ENCODE data around the gene COL18A1. TPM values are rescaled to one million over a fixed set of nuclear protein-coding genes. Genes with fewer than 3 reads are reported as not detected.

The COL18A1 gene
- total RNA-seq, 4 donors from 2014 or later = 19.3 to 121 (median 23.3) TPM

DNA sequence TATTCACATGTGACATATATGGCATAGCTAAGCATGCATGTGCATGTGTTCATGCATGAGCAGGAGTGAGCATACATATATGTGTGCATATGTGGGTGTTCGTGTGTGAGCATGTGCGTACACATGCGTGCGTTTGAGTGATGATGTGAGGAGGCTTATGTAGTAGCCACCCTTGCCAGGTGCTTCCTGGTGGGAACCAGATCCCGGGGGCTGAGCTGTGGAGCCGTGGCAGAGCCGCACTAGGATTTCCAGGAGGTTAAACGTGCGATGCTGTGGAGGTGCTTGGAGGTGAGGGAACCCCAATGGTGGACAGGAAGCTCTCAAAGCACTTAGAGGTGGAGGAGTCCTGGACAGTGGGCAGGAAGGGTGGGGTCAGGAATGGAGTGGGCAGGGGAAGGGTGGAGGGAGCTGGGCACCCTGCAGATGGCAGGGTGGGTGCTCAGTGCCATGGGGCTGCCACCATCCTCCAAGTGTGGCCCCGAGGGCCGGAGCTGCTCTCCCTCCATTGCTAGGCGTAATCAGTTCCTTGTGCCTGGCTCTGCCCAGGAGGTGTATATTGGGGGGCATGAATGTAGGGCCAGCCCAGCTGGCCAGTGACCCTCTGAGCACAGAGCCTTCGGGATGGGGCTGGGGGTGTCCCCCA is 48.5 kb downstream of the COL18A1 start:
- in situ Hi-C loops (cut with MboI; ENCODE audit: low pct_ligation_motif_present in 1 of 4, low pct_unique_long_range_greater_than_20kb in 1 of 4, low sequenced_read_pairs in 3 of 4) = loop anchor here in 2 of 4 donors (25.0 kb wide), 2 partner anchors 166 to 291 kb away; partner anchors contain the start of gene POFUT2 (in 1 of the 2)
- 92 to 94% methylated on average over 4 to 13 of the region's 13 CpGs for WGBS, 2 donors (ENCODE audit: low coverage in 1 of 2)
- no peaks in the 10 kb centered on the region for H3K36me3 ChIP-seq
- H3K4me1 ChIP-seq = peaks cover 0 to 22% (median 5%) of the 10 kb centered on the region in 4 donors
- no peak for DNase-seq
- intact Hi-C loops (cut with DNase I; ENCODE audit: low total_unique reads) = no loop called here
- H3K4me3 ChIP-seq = no peak overlapping the region
- no peak for TF ChIP-seq CTCF (IDR thresholded peaks at IDR 0.05)
- no peak for TF ChIP-seq POLR2AphosphoS5 (IDR thresholded peaks at IDR 0.05)
- no peak for TF ChIP-seq EP300 (IDR thresholded peaks at IDR 0.05; ENCODE audit: low read depth)
- TF ChIP-seq POLR2A (IDR thresholded peaks at IDR 0.05) = no peak
- peak overlapping the region in 1 of 4 donors; percentile 4 for H3K27ac ChIP-seq
- H3K27me3 ChIP-seq = no peaks in the 10 kb centered on the region
- no peaks in the 10 kb centered on the region for H3K9me3 ChIP-seq

DNA sequence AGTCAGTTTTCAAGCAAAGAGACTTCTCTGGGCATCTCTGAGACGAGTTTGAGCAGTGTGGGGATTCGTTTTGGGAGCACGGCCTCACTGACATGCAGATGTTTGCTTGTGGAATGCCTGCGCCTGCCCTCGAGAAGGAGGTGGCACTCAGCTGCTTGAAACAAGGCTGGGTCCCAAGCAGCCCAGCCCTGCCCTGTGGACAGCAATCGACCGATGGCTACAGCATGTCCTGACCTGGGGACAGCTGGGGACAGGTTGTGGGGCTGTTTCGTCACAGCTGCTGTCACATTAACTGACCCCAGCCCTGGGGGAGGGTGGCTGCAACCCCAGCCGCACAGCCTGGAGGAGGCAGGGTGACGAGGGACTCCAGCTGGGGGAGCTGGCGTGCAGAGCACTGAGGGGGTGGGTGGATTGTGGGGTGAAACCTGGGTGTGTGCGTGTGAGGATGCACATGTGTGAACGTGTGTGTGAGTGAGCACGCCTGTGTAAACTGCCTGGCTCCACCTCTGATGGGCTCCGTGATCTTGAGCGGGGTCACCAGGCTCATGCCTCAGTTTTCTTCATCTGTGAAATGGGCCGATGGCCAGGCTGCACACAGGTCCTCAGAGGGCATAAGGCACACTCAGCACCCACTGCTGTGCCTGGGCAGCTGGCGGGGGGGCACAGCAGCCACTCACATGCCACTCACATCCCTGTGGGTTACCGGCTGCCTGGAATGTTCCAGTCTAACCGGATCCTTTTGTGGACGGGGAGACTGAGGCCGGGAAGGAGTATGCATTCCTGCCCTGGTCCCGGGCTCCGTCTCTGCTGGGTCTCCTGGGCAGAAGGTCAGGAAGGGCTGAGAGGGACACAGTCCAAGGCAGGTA is 49.3 kb downstream of the COL18A1 start:
- TF ChIP-seq EP300 (IDR thresholded peaks at IDR 0.05; ENCODE audit: low read depth) (no peak), POLR2A (IDR thresholded peaks at IDR 0.05) (no peak), CTCF (IDR thresholded peaks at IDR 0.05) (no peak), POLR2AphosphoS5 (IDR thresholded peaks at IDR 0.05) (no peak)
- in situ Hi-C loops (cut with MboI; ENCODE audit: low pct_ligation_motif_present in 1 of 4, low pct_unique_long_range_greater_than_20kb in 1 of 4, low sequenced_read_pairs in 3 of 4) (loop anchor here in 2 of 4 donors (25.0 kb wide), 2 partner anchors 167 to 292 kb away; partner anchors contain the start of gene POFUT2 (in 1 of the 2)), intact Hi-C loops (cut with DNase I; ENCODE audit: low total_unique reads) (no loop called here)
- Histone ChIP-seq H3K4me1 (peaks cover 0 to 22% (median 5%) of the 10 kb centered on the region in 4 donors), H3K9me3 (no peaks in the 10 kb centered on the region), H3K27ac (peak overlapping the region in 2 of 4 donors; percentile 4 to 12), H3K4me3 (no peak overlapping the region), H3K36me3 (no peaks in the 10 kb centered on the region), H3K27me3 (no peaks in the 10 kb centered on the region)
- WGBS, 2 donors (ENCODE audit: low coverage in 1 of 2) = 33 to 67% methylated on average over 3 to 20 of the region's 24 CpGs
- DNase-seq = no peak

DNA sequence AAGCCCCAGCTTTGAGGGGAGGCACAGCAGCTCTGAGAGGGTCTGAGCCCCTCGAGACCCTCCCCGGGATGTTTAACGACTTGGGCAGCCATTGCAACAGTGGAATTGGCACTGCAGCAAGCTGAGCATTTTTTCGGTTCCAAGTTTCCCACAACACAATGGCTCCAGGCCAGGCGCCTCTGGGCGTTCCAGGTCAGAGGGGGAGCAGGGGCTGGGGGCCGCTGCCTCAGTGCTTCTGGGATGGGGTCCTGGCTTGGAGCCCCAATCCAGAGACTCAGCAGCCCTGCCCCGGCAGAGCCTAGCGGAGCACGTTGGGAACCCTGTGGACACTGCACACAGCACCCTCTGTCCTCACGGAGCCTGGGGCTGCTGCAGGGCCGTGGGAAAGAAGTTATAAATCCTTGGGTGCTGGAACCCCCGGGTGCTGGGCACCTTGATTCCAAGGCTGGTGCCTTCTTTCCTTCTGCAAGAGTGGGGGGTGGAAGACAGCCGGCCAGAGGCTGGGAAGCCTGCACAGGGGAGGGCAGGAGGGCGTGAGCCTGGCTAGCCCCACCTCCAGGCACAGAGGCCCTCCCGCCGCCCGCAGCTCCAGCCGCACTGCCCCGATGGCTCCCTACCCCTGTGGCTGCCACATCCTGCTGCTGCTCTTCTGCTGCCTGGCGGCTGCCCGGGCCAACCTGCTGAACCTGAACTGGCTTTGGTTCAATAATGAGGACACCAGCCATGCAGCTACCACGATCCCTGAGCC is 50.1 kb downstream of the COL18A1 start:
- H3K4me3 ChIP-seq = peak overlapping the region in 3 of 4 donors; percentile 2 to 27 (median 12)
- H3K27ac ChIP-seq = peak overlapping the region in 2 of 4 donors; percentile 12 to 32
- intact Hi-C loops (cut with DNase I; ENCODE audit: low total_unique reads) (no loop called here), in situ Hi-C loops (cut with MboI; ENCODE audit: low pct_ligation_motif_present in 1 of 4, low pct_unique_long_range_greater_than_20kb in 1 of 4, low sequenced_read_pairs in 3 of 4) (loop anchor here in 2 of 4 donors (25.0 kb wide), 2 partner anchors 168 to 293 kb away; partner anchors contain the start of gene POFUT2 (in 1 of the 2))
- H3K4me1 ChIP-seq = peaks cover 0 to 22% (median 6%) of the 10 kb centered on the region in 4 donors
- WGBS, 2 donors (ENCODE audit: low coverage in 1 of 2) = 21 to 34% methylated on average over 2 to 21 of the region's 23 CpGs
- no peaks in the 10 kb centered on the region for H3K27me3 ChIP-seq
- H3K9me3 ChIP-seq = no peaks in the 10 kb centered on the region
- H3K36me3 ChIP-seq = no peaks in the 10 kb centered on the region
- TF ChIP-seq EP300 (IDR thresholded peaks at IDR 0.05; ENCODE audit: low read depth) (no peak), CTCF (IDR thresholded peaks at IDR 0.05) (no peak), POLR2A (IDR thresholded peaks at IDR 0.05) (no peak), POLR2AphosphoS5 (IDR thresholded peaks at IDR 0.05) (no peak)
- DNase-seq = no peak

Measured in transverse colon (tissue), 4 donors.